Left lung (tissue), 10 donors: ENCODE data around the gene SAP30. TPM values are rescaled to one million over a fixed set of nuclear protein-coding genes. Genes with fewer than 3 reads are reported as not detected.

Experiments
- ATAC-seq: fragments of 200-7000 bp; cut with Tn5 transposase; one replicate; pipeline ENCODE4 v1.9.1; 2020; ENCODE audit warnings: moderate library complexity
- DNase-seq, 4 donors: peaks; one replicate each; pipeline ENCODE4 v3.0.0-alpha.2; 2013 to 2020
- H3K27ac ChIP-seq, 2 donors: fragments of 200-600 bp; sonication (generic) in 1 of 2; one replicate each; pipeline versions ENCODE4 v1.5.0 to v1.8.0; 2020 to 2021
- H3K27me3 ChIP-seq, 2 donors: fragments of 200-600 bp; sonication (generic) in 1 of 2; one replicate each; pipeline versions ENCODE4 v1.5.0 to v1.8.0; 2020 to 2021
- H3K36me3 ChIP-seq, 2 donors: fragments of 200-600 bp; sonication (generic) in 1 of 2; one replicate each; pipeline versions ENCODE4 v1.5.0 to v1.8.0; 2020 to 2021
- H3K4me1 ChIP-seq, 2 donors: fragments of 200-600 bp; one replicate each; pipeline ENCODE4 v1.8.0; 2021
- H3K4me3 ChIP-seq, 2 donors: fragments of 200-600 bp; sonication (generic) in 1 of 2; one replicate each; pipeline versions ENCODE4 v1.5.0 to v1.8.0; 2020 to 2021; ENCODE audit warnings: mild to moderate bottlenecking in 1 of 2
- H3K9me3 ChIP-seq, 2 donors: fragments of 200-600 bp; sonication (generic) in 1 of 2; one replicate each; pipeline versions ENCODE4 v1.5.0 to v1.8.0; 2020 to 2021
- intact Hi-C, 2 donors: fragments of 100-400 bp; cut with DNase I; formaldehyde crosslinking; loops; one replicate each; pipeline versions ENCODE4 v1.11.2 to v1.14.2; 2022
- polyA plus RNA-seq, 6 donors: library from polyadenylated mRNA; unstranded; fragments of 120-200 nt; gene quantifications; one replicate each; pipeline ENCODE4 v1.2.1, GENCODE V29; 2013; ENCODE audit not compliant: insufficient read length in 6 of 6
- total RNA-seq, 2 donors: library from RNA; stranded (reverse); fragmentation: NEBNext Ultra II Directional; extraction: Animal tissue kit (Norgen Biotek cat#: 25700); gene quantifications; one replicate each; pipeline ENCODE4 v1.2.1, GENCODE V29; 2021
- TF ChIP-seq, protein P1 (sequence below), 2 donors: fragments of 200-600 bp; sonication (generic) in 1 of 2; IDR thresholded peaks; one replicate each; pipeline versions ENCODE4 v1.5.0 to v1.8.0; 2021; ENCODE audit warnings: antibody characterized with exemption in 2 of 2
- donor health status: DM: no; HTN: yes; CAD: no.
- donor health status: DM: no; HTN: no; CAD: no.

The SAP30 gene
- total and polyA plus RNA-seq, 8 donors = 10.2 to 22.3 (median 18.0) TPM

DNA sequence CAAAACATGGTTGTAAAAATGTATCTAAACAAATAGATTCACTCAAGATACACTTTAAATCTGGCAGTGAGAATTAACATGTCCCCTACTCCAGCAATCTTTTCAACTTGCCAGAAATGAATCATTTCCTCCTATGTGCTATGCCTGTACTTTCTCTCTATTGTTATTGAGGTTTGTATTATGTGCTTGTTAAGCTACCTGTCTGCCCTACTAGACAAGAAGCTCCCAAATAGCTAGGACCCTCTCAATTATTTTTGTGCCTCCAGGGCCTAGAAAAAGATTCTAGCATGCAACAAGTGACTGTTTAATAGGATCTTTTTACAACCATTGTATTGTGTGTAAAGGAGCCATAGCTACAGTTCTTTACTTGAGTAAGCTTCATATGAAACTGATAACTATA is 3.5 kb upstream of the SAP30 start:
- intact Hi-C loops = no loop called here
- no peaks in the 10 kb centered on the region for H3K36me3 ChIP-seq
- TF ChIP-seq, protein P1, sequence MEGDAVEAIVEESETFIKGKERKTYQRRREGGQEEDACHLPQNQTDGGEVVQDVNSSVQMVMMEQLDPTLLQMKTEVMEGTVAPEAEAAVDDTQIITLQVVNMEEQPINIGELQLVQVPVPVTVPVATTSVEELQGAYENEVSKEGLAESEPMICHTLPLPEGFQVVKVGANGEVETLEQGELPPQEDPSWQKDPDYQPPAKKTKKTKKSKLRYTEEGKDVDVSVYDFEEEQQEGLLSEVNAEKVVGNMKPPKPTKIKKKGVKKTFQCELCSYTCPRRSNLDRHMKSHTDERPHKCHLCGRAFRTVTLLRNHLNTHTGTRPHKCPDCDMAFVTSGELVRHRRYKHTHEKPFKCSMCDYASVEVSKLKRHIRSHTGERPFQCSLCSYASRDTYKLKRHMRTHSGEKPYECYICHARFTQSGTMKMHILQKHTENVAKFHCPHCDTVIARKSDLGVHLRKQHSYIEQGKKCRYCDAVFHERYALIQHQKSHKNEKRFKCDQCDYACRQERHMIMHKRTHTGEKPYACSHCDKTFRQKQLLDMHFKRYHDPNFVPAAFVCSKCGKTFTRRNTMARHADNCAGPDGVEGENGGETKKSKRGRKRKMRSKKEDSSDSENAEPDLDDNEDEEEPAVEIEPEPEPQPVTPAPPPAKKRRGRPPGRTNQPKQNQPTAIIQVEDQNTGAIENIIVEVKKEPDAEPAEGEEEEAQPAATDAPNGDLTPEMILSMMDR (IDR thresholded peaks at IDR 0.05) = no peak

DNA sequence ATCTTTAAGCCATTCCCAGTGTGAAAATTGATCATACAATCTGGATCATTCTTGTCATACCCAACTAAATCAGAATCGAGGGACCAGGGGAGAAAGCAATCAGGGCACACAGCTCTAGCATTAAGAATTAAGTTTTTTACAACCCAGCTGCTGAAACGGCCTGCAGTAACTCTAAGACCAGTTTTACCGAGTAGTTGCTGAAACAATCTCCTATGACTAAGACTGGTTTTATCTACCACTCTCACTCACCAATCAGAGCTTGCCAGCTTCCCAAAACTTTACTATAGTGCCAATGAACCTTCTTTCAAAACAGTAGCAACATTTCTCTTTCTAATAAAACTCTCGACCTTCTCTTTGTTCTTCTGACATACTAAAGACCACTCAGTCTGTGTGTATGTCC is 2.8 kb upstream of the SAP30 start:
- H3K36me3 ChIP-seq = no peaks in the 10 kb centered on the region
- no peaks in the 10 kb centered on the region for H3K9me3 ChIP-seq
- peaks cover 0 to 23% of the 10 kb centered on the region in 2 donors for H3K4me1 ChIP-seq
- H3K27me3 ChIP-seq = no peaks in the 10 kb centered on the region
- ATAC-seq = no peak
- intact Hi-C loops = no loop called here
- no peak for DNase-seq
- TF ChIP-seq, protein P1 (IDR thresholded peaks at IDR 0.05) = no peak
- H3K4me3 ChIP-seq = no peak overlapping the region
- H3K27ac ChIP-seq = no peak overlapping the region

More for the DNA sequence above, 3.5 kb upstream of the SAP30 start:
- DNase-seq (no peak), ATAC-seq (no peak)
- peaks cover 0 to 16% of the 10 kb centered on the region in 2 donors for H3K4me1 ChIP-seq
- no peaks in the 10 kb centered on the region for H3K27me3 ChIP-seq
- H3K27ac ChIP-seq = no peak overlapping the region
- H3K9me3 ChIP-seq = no peaks in the 10 kb centered on the region
- H3K4me3 ChIP-seq = no peak overlapping the region

DNA sequence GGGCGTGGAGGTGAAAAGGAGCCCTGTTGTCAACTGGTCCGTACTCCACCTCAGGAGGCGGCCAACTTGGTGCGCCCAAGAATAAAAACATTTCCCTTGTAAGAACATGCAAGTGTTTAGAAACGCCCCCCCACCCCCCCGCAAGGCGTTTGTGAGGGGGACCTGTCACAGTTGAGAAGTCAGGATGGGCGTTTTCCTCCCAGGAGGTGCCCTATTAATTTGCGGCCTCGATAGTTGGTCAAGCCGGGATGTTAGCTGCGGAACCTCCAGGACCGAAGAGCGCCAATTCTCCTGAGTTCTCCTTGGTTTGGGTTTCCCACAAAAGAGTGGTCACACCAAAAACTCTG is 651 bp upstream of the SAP30 start:
- peak; percentile 9 for ATAC-seq
- Histone ChIP-seq H3K4me1 (peaks cover 0 to 37% of the 10 kb centered on the region in 2 donors), H3K27me3 (no peaks in the 10 kb centered on the region), H3K27ac (peak overlapping the region; percentile 94 to 96), H3K36me3 (no peaks in the 10 kb centered on the region), H3K4me3 (peak overlapping the region; percentile 60 to 89), H3K9me3 (no peaks in the 10 kb centered on the region)
- intact Hi-C loops = no loop called here
- DNase-seq = peak in 2 of 4 donors; percentile 66 to 80
- TF ChIP-seq, protein P1 (IDR thresholded peaks at IDR 0.05) = no peak

DNA sequence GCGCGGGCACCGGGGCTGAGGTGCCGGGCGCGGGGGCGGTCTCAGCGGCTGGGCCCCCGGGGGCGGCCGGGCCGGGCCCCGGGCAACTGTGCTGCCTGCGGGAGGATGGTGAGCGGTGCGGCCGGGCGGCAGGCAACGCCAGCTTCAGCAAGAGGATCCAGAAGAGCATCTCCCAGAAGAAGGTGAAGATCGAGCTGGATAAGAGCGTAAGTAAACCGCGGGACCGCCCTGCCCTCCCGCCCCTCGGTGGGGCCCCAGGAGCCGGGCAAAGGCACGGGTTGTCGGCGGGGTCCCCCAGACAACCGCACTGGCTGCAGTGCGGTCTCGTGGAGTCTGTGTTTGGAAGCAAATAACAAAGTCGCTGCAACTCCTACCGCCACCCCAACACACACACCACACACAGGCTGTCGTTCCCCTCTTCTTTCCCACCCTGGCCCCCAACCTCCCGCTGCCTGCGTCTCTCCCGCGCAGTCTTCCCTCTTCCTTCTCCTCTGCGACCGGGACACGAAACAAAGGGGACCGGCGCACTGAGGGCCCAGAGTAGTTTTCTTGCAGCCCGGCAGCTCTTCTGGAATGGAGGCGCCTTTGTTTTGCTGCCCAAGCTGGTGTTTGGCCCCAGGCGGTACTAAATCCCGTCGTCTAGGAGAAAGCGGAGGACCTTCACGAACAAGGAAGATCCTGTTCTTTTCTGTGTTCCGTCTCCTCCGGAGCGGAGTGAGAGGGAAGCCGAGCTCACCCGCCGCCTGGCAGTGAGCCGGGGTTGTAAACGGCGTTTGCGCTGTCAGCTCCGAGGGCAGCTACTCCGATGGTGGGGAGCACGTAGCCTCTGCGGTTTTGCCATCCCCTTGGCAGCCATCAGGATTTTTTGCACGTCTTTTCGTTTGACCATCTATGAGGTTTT is 788 bp downstream of the SAP30 start:
- peaks cover 0 to 39% of the 10 kb centered on the region in 2 donors for H3K4me1 ChIP-seq
- H3K9me3 ChIP-seq = no peaks in the 10 kb centered on the region
- intact Hi-C loops = no loop called here
- H3K27ac ChIP-seq = peak overlapping the region; percentile 94 to 96
- no peaks in the 10 kb centered on the region for H3K27me3 ChIP-seq
- ATAC-seq (peak; percentile 29), DNase-seq (peak; percentile 80 to 92 (median 82))
- no peaks in the 10 kb centered on the region for H3K36me3 ChIP-seq
- H3K4me3 ChIP-seq = peak overlapping the region; percentile 46 to 89
- TF ChIP-seq, protein P1 (IDR thresholded peaks at IDR 0.05) = no peak

DNA sequence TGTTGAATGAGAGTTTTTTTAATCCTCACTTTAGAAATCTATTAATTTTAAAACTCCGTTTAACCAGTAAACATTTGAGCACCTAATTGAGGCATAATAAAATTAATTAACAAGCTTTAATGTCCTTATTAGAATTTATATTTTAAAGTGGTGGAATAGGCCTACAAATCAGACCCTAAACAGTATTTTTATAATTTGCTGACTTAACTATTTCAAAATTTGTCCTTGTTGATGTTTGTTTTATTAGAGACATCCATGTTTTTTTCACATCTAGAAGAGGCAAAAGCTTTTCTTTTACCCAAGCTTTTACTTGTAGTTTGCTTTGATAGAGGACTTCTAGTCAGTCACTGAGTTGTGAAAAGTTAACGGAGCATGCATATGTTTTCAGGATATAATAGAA is 3.8 kb downstream of the SAP30 start:
- Histone ChIP-seq H3K36me3 (peaks cover 0 to 7% of the 10 kb centered on the region in 2 donors), H3K27ac (no peak overlapping the region), H3K4me1 (peaks cover 0 to 25% of the 10 kb centered on the region in 2 donors), H3K4me3 (no peak overlapping the region), H3K27me3 (no peaks in the 10 kb centered on the region), H3K9me3 (no peaks in the 10 kb centered on the region)
- no peak for ATAC-seq
- TF ChIP-seq, protein P1 (IDR thresholded peaks at IDR 0.05) = no peak
- intact Hi-C loops = no loop called here
- no peak for DNase-seq
